Activated CD8-positive, alpha-beta memory T cell treated with anti-CD3 and anti-CD28 coated beads, Interleukin-2, amount 10 ng/mL, durations not matched to agents 7 days and 5 days (primary cell): ENCODE measurements around the gene PANX1. TPM values are rescaled to one million over a fixed set of nuclear protein-coding genes. Genes with fewer than 3 reads are reported as not detected.

ENCODE experiments used
- ATAC-seq: fragments of 150-1000 bp; cut with Tn5 transposase; one replicate; pipeline ENCODE4 v1.10.0; 2021; ENCODE audit warnings: moderate library complexity
- CTCF ChIA-PET: fragments of 350-600 bp; sonication (Branson Sonifier 250); formaldehyde crosslinking; loops from one replicate; lab custom pipeline; 2021; ENCODE audit warnings: antibody characterized with exemption; lab: Charles Lee
- DNase-seq: peaks from one replicate; pipeline ENCODE4 v3.0.0-alpha.2; 2020
- H3K27ac Mint-ChIP-seq: one replicate; pipeline ENCODE4 v1.8.0; 2021; ENCODE audit warnings: mild to moderate bottlenecking, mixed read lengths
- H3K27me3 Mint-ChIP-seq: one replicate; pipeline ENCODE4 v1.8.0; 2021; ENCODE audit warnings: mixed read lengths
- H3K36me3 Mint-ChIP-seq: one replicate; pipeline ENCODE4 v1.8.0; 2021; ENCODE audit warnings: mild to moderate bottlenecking, mixed read lengths
- H3K4me1 Mint-ChIP-seq: one replicate; pipeline ENCODE4 v1.8.0; 2021; ENCODE audit warnings: mixed read lengths
- H3K4me3 Mint-ChIP-seq: one replicate; pipeline ENCODE4 v1.8.0; 2021; ENCODE audit warnings: mild to moderate bottlenecking, moderate library complexity, mixed read lengths
- H3K9me3 Mint-ChIP-seq: one replicate; pipeline ENCODE4 v1.8.0; 2022; ENCODE audit warnings: low read depth, mixed read lengths
- total RNA-seq, 2 experiments: library from RNA; stranded (reverse); gene quantifications; one replicate each; pipeline ENCODE4 v1.2.3, GENCODE V29; 2021

PANX1 gene
- total RNA-seq, 2 experiments from 2014 or later: 9.4 to 13.0 TPM

- peaks cover 39% of the 10 kb centered on the region for H3K4me1 Mint-ChIP-seq
- peaks cover 14% of the 10 kb centered on the region for H3K36me3 Mint-ChIP-seq
- CTCF ChIA-PET: no interaction called here
Measured at GRCh38 chr11:94132823-94133408, 4.3 kb downstream of the PANX1 start.

GRCh38 chr11:94133752-94134151 lies 5.1 kb downstream of the PANX1 start:
- DNase-seq: no peak
- Mint-ChIP-seq H3K36me3 (peaks cover 16% of the 10 kb centered on the region), H3K4me3 (no peak overlapping the region), H3K27ac (no peak overlapping the region), H3K4me1 (peaks cover 35% of the 10 kb centered on the region), H3K27me3 (no peaks in the 10 kb centered on the region), H3K9me3 (peaks cover 3% of the 10 kb centered on the region)
- CTCF ChIA-PET: no interaction called here
- no peak for ATAC-seq

More at GRCh38 chr11:94132823-94133408, 4.3 kb downstream of the PANX1 start:
- Mint-ChIP-seq H3K27ac (no peak overlapping the region), H3K4me3 (no peak overlapping the region), H3K27me3 (no peaks in the 10 kb centered on the region), H3K9me3 (peaks cover 3% of the 10 kb centered on the region)
- DNase-seq (no peak), ATAC-seq (no peak)

GRCh38 chr11:94134651-94135512 lies 6.2 kb downstream of the PANX1 start:
- peaks cover 35% of the 10 kb centered on the region for H3K4me1 Mint-ChIP-seq
- H3K27me3 Mint-ChIP-seq: no peaks in the 10 kb centered on the region
- ATAC-seq: peak; percentile 29
- peaks cover 18% of the 10 kb centered on the region for H3K36me3 Mint-ChIP-seq
- peaks cover 3% of the 10 kb centered on the region for H3K9me3 Mint-ChIP-seq
- H3K27ac Mint-ChIP-seq: no peak overlapping the region
- no peak for DNase-seq
- H3K4me3 Mint-ChIP-seq: no peak overlapping the region
- CTCF ChIA-PET: no interaction called here

- Mint-ChIP-seq H3K27ac (no peak overlapping the region), H3K36me3 (peaks cover 18% of the 10 kb centered on the region), H3K27me3 (no peaks in the 10 kb centered on the region), H3K9me3 (peaks cover 3% of the 10 kb centered on the region), H3K4me3 (no peak overlapping the region), H3K4me1 (peaks cover 26% of the 10 kb centered on the region)
- ATAC-seq: no peak
- CTCF ChIA-PET: no interaction called here
- no peak for DNase-seq
Measured at GRCh38 chr11:94139416-94139815, 10.8 kb downstream of the PANX1 start.

- Mint-ChIP-seq H3K27me3 (no peaks in the 10 kb centered on the region), H3K36me3 (peaks cover 18% of the 10 kb centered on the region), H3K4me1 (peaks cover 24% of the 10 kb centered on the region), H3K4me3 (no peak overlapping the region), H3K9me3 (peaks cover 3% of the 10 kb centered on the region), H3K27ac (no peak overlapping the region)
- no peak for DNase-seq
- CTCF ChIA-PET: no interaction called here
- ATAC-seq: no peak
Measured at GRCh38 chr11:94140154-94140655, 11.6 kb downstream of the PANX1 start.

- Mint-ChIP-seq H3K4me3 (no peak overlapping the region), H3K4me1 (peaks cover 18% of the 10 kb centered on the region), H3K27ac (no peak overlapping the region), H3K36me3 (peaks cover 12% of the 10 kb centered on the region), H3K9me3 (peaks cover 1% of the 10 kb centered on the region), H3K27me3 (no peaks in the 10 kb centered on the region)
- ATAC-seq (no peak), DNase-seq (no peak)
- CTCF ChIA-PET: no interaction called here
Measured at GRCh38 chr11:94141511-94142307, 13.1 kb downstream of the PANX1 start.

- DNase-seq: no peak
- peaks cover 4% of the 10 kb centered on the region for H3K36me3 Mint-ChIP-seq
- no peak overlapping the region for H3K27ac Mint-ChIP-seq
- peaks cover 21% of the 10 kb centered on the region for H3K4me1 Mint-ChIP-seq
- H3K4me3 Mint-ChIP-seq: no peak overlapping the region
- ATAC-seq: no peak
- no peaks in the 10 kb centered on the region for H3K9me3 Mint-ChIP-seq
- H3K27me3 Mint-ChIP-seq: no peaks in the 10 kb centered on the region
- CTCF ChIA-PET: no interaction called here
Measured at GRCh38 chr11:94142308-94143281, 14.0 kb downstream of the PANX1 start.

- Mint-ChIP-seq H3K27me3 (no peaks in the 10 kb centered on the region), H3K36me3 (no peaks in the 10 kb centered on the region), H3K4me1 (peaks cover 35% of the 10 kb centered on the region), H3K9me3 (no peaks in the 10 kb centered on the region), H3K4me3 (no peak overlapping the region), H3K27ac (no peak overlapping the region)
- CTCF ChIA-PET: no interaction called here
- DNase-seq: no peak
- ATAC-seq: no peak
Measured at GRCh38 chr11:94144216-94144615, 15.6 kb downstream of the PANX1 start.

- Mint-ChIP-seq H3K27me3 (no peaks in the 10 kb centered on the region), H3K36me3 (no peaks in the 10 kb centered on the region), H3K4me3 (no peak overlapping the region), H3K4me1 (peaks cover 39% of the 10 kb centered on the region), H3K9me3 (no peaks in the 10 kb centered on the region), H3K27ac (no peak overlapping the region)
- DNase-seq (no peak), ATAC-seq (no peak)
- CTCF ChIA-PET: no interaction called here
Measured at GRCh38 chr11:94144664-94145063, 16.0 kb downstream of the PANX1 start.

GRCh38 chr11:94145431-94145830 lies 16.8 kb downstream of the PANX1 start:
- H3K9me3 Mint-ChIP-seq: no peaks in the 10 kb centered on the region
- no peak overlapping the region for H3K27ac Mint-ChIP-seq
- H3K36me3 Mint-ChIP-seq: no peaks in the 10 kb centered on the region
- no peaks in the 10 kb centered on the region for H3K27me3 Mint-ChIP-seq
- ATAC-seq (no peak), DNase-seq (no peak)
- CTCF ChIA-PET: no interaction called here
- H3K4me1 Mint-ChIP-seq: peaks cover 41% of the 10 kb centered on the region
- no peak overlapping the region for H3K4me3 Mint-ChIP-seq

- no peaks in the 10 kb centered on the region for H3K27me3 Mint-ChIP-seq
- no peak overlapping the region for H3K4me3 Mint-ChIP-seq
- no peaks in the 10 kb centered on the region for H3K36me3 Mint-ChIP-seq
- ATAC-seq (no peak), DNase-seq (no peak)
- H3K4me1 Mint-ChIP-seq: peaks cover 43% of the 10 kb centered on the region
- CTCF ChIA-PET: no interaction called here
- no peak overlapping the region for H3K27ac Mint-ChIP-seq
- H3K9me3 Mint-ChIP-seq: no peaks in the 10 kb centered on the region
Measured at GRCh38 chr11:94145916-94146315, 17.3 kb downstream of the PANX1 start.

- ATAC-seq (peak; percentile 77), DNase-seq (peak; percentile 66)
- Mint-ChIP-seq H3K27me3 (no peaks in the 10 kb centered on the region), H3K4me3 (no peak overlapping the region), H3K9me3 (no peaks in the 10 kb centered on the region), H3K4me1 (peaks cover 50% of the 10 kb centered on the region), H3K36me3 (no peaks in the 10 kb centered on the region), H3K27ac (no peak overlapping the region)
- CTCF ChIA-PET: no interaction called here
Measured at GRCh38 chr11:94147433-94147845, 18.8 kb downstream of the PANX1 start.
